Measurements from ENCODE around the gene RFX4. TPM values are rescaled to one million over a fixed set of nuclear protein-coding genes. Genes with fewer than 3 reads are reported as not detected.
A peak's percentile ranks its signal among the peaks of the same experiment; 100 is the strongest.

RFX4 gene
- total and polyA plus RNA-seq, 2 donors = 0.05 to 0.23 TPM

DNA sequence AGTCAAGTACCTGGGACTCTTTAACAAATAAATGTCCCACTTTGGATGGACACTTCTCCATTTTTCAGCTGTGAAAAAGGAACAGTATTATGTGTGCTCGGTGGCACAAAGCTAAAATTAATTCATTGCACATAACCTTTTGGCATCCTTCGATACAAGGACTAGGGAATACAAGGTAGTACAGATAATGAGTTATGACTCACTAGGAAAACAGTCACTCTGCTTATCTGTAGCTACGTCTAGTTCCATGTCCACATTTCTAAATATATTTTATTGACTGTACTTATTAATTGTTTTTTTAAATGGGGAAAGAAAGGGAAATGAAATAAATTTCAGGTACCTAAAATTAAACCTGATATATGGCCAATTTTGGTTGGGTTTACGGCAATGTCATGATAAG is 156.5 kb downstream of the RFX4 start:
- H3K36me3 ChIP-seq (ENCODE audit: control insufficient read depth in 2 of 2, insufficient read depth in 2 of 2, low read length in 1 of 2) = no peaks in the 10 kb centered on the region
- H3K4me1 ChIP-seq (ENCODE audit: control insufficient read depth in 2 of 2, insufficient read depth in 2 of 2, low read length in 2 of 2) = no peaks in the 10 kb centered on the region
- peaks cover 0 to 4% of the 10 kb centered on the region in 2 donors for H3K27me3 ChIP-seq (ENCODE audit: control insufficient read depth in 2 of 2, insufficient read depth in 1 of 2, low read length in 1 of 2)
- WGBS = 89% methylated on average over 4 of the region's 4 CpGs
- H3K27ac ChIP-seq (ENCODE audit: low read depth in 1 of 2, low read length in 1 of 2) = no peak overlapping the region
- DNase-seq (ENCODE audit: low read depth in 6 of 9, low spot score in 9 of 9) = no peak
- H3K9me3 ChIP-seq (ENCODE audit: control insufficient read depth in 2 of 2, insufficient read depth in 1 of 2, low read length in 1 of 2) = no peaks in the 10 kb centered on the region
- H3K4me3 ChIP-seq (ENCODE audit: low read length in 2 of 2) = no peak overlapping the region

DNA sequence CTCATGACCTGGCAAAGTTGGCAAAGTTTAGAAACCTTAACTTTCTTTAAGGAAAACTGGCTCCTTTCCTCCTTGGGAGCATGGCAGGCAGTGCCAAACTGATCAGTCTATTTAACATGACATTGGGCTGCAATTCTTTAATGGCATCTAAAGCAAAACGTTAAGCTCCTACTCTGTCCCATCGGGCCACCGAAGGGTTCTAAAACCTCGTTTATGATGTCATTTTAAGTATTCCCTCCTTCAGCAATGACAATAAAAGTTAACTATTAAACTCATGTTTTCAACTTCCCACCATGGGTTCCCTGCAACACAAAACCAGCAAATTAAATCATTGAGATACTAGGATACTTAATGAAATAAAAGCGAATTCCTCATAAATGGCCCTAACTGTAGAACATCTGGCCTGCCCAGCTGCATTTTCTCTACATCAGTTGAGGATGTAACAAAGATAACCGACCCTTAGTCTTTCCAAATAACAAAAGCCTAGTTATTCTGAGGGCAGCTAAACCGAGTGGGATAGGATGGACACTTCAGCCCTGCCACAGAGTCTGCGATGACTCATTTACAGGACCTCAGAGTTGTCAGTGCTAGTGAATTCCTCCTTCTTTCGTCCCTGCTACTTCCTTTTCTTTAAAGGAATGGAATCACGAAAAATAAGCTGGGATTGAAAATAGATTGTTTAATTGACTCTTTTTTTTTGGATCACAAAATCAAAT is 157.2 kb downstream of the RFX4 start:
- Histone ChIP-seq H3K9me3 (ENCODE audit: control insufficient read depth in 2 of 2, insufficient read depth in 1 of 2, low read length in 1 of 2) (no peaks in the 10 kb centered on the region), H3K27ac (ENCODE audit: low read depth in 1 of 2, low read length in 1 of 2) (no peak overlapping the region), H3K4me3 (ENCODE audit: low read length in 2 of 2) (no peak overlapping the region), H3K36me3 (ENCODE audit: control insufficient read depth in 2 of 2, insufficient read depth in 2 of 2, low read length in 1 of 2) (no peaks in the 10 kb centered on the region), H3K4me1 (ENCODE audit: control insufficient read depth in 2 of 2, insufficient read depth in 2 of 2, low read length in 2 of 2) (no peaks in the 10 kb centered on the region), H3K27me3 (ENCODE audit: control insufficient read depth in 2 of 2, insufficient read depth in 1 of 2, low read length in 1 of 2) (peaks cover 0 to 4% of the 10 kb centered on the region in 2 donors)
- WGBS = 90% methylated on average over 10 of the region's 10 CpGs
- no peak for DNase-seq (ENCODE audit: low read depth in 6 of 9, low spot score in 9 of 9)

DNA sequence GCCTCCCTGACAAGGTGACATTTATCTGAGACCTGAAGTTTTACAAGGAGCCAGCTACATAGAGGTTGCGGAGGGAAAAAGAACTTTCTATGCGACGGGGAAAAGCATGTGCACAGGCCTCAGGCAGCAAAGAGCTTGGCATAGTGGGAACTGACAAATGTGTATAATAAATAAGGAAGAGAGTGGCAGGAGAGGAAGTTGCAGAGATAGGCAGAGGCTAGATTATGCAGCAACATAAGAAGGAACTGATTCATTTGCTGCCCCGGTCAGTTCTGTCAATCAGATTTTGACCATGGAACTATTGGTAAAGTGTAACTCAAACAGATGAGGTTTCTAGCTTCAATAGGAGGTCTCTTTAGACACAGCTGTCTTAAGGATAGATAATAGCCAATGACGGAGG is 158.0 kb downstream of the RFX4 start:
- no peaks in the 10 kb centered on the region for H3K4me1 ChIP-seq (ENCODE audit: control insufficient read depth in 2 of 2, insufficient read depth in 2 of 2, low read length in 2 of 2)
- H3K9me3 ChIP-seq (ENCODE audit: control insufficient read depth in 2 of 2, insufficient read depth in 1 of 2, low read length in 1 of 2) = no peaks in the 10 kb centered on the region
- H3K4me3 ChIP-seq (ENCODE audit: low read length in 2 of 2) = no peak overlapping the region
- DNase-seq (ENCODE audit: low read depth in 6 of 9, low spot score in 9 of 9) = no peak
- H3K27ac ChIP-seq (ENCODE audit: low read depth in 1 of 2, low read length in 1 of 2) = no peak overlapping the region
- peaks cover 0 to 4% of the 10 kb centered on the region in 2 donors for H3K27me3 ChIP-seq (ENCODE audit: control insufficient read depth in 2 of 2, insufficient read depth in 1 of 2, low read length in 1 of 2)
- H3K36me3 ChIP-seq (ENCODE audit: control insufficient read depth in 2 of 2, insufficient read depth in 2 of 2, low read length in 1 of 2) = no peaks in the 10 kb centered on the region
- 67% methylated on average over 5 of the region's 5 CpGs for WGBS

DNA sequence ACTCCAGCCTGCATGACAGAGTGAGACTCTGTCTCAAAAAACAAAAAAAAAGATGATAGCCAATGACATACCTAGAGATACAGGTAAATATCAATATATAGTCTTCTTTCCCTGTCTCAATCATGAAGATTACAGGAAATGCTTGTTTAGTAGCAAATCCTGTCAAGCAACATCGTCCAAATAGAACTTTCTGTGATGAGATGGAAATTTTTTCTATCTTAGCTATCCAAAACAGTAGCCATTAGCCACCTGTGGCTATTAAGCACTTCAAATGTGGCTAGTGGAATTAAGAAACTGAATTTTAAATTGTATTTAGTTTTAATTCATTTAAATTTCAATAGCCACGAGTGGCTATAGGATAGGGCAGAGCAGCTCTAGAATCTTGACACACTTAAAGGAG is 158.4 kb downstream of the RFX4 start:
- no peaks in the 10 kb centered on the region for H3K9me3 ChIP-seq (ENCODE audit: control insufficient read depth in 2 of 2, insufficient read depth in 1 of 2, low read length in 1 of 2)
- 92% methylated on average over 2 of the region's 2 CpGs for WGBS
- H3K4me3 ChIP-seq (ENCODE audit: low read length in 2 of 2) = no peak overlapping the region
- no peaks in the 10 kb centered on the region for H3K36me3 ChIP-seq (ENCODE audit: control insufficient read depth in 2 of 2, insufficient read depth in 2 of 2, low read length in 1 of 2)
- DNase-seq (ENCODE audit: low read depth in 6 of 9, low spot score in 9 of 9) = no peak
- no peak overlapping the region for H3K27ac ChIP-seq (ENCODE audit: low read depth in 1 of 2, low read length in 1 of 2)
- H3K27me3 ChIP-seq (ENCODE audit: control insufficient read depth in 2 of 2, insufficient read depth in 1 of 2, low read length in 1 of 2) = peaks cover 0 to 4% of the 10 kb centered on the region in 2 donors
- H3K4me1 ChIP-seq (ENCODE audit: control insufficient read depth in 2 of 2, insufficient read depth in 2 of 2, low read length in 2 of 2) = no peaks in the 10 kb centered on the region

DNA sequence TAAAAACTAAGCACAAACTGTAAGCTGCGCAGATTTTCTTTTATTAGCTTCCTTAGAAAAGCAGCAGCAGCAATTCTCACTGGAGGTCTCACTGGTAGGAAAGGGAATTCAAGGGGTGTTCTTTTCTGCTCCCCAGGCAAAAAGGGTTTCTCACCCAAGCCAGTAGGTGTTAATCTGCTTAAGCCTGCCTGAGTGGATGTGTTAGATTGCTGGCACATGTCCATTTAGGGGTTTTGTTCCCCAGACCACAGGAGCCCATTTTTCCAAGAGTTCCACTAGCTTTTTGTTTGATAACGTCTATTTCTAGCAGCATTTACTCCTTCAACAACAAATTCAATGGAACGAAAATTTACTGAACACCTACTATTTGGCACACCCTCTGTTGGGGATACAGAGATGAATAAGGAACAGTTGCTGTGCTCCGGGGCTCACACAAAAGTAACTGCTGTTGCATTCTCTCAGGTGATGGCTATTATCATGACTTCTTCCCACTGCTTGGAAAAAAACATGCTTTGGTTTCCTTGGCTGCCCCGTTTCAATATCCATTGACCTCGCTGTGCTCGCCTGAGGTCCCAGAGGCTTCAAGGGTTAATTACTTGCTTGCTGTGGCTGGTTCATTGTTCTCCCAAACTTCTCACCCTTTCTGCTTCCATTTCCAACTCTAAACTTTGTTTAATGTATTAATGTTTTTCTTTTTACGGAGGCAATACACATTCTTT is 160.6 kb downstream of the RFX4 start:
- no peaks in the 10 kb centered on the region for H3K9me3 ChIP-seq (ENCODE audit: control insufficient read depth in 2 of 2, insufficient read depth in 1 of 2, low read length in 1 of 2)
- WGBS = 71% methylated on average over 8 of the region's 8 CpGs
- peaks cover 5 to 15% of the 10 kb centered on the region in 2 donors for H3K4me1 ChIP-seq (ENCODE audit: control insufficient read depth in 2 of 2, insufficient read depth in 2 of 2, low read length in 2 of 2)
- no peaks in the 10 kb centered on the region for H3K36me3 ChIP-seq (ENCODE audit: control insufficient read depth in 2 of 2, insufficient read depth in 2 of 2, low read length in 1 of 2)
- no peak for DNase-seq (ENCODE audit: low read depth in 6 of 9, low spot score in 9 of 9)
- peaks cover 0 to 4% of the 10 kb centered on the region in 2 donors for H3K27me3 ChIP-seq (ENCODE audit: control insufficient read depth in 2 of 2, insufficient read depth in 1 of 2, low read length in 1 of 2)
- H3K4me3 ChIP-seq (ENCODE audit: low read length in 2 of 2) = no peak overlapping the region
- no peak overlapping the region for H3K27ac ChIP-seq (ENCODE audit: low read depth in 1 of 2, low read length in 1 of 2)

DNA sequence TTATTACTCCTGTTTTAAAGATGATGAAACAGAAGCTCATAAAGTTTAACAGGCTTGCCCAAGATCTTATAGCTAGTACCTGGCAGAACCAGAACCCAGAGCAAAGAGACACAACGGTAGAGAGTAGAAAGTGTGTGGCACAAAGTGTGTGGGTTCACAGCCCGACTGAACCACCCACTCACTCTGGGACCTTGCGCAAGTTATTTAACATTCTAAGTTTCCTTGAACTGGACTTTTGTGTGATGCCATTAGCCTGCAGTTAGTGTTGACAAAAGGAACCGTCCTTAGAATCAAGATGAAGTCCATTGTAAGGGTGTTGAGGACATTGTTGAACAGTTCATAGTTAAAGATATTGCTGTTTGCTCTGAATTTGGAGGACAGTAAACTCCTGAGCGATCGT is 161.8 kb downstream of the RFX4 start:
- H3K36me3 ChIP-seq (ENCODE audit: control insufficient read depth in 2 of 2, insufficient read depth in 2 of 2, low read length in 1 of 2) = no peaks in the 10 kb centered on the region
- H3K27me3 ChIP-seq (ENCODE audit: control insufficient read depth in 2 of 2, insufficient read depth in 1 of 2, low read length in 1 of 2) = peaks cover 0 to 4% of the 10 kb centered on the region in 2 donors
- H3K9me3 ChIP-seq (ENCODE audit: control insufficient read depth in 2 of 2, insufficient read depth in 1 of 2, low read length in 1 of 2) = no peaks in the 10 kb centered on the region
- 89% methylated on average over 6 of the region's 6 CpGs for WGBS
- DNase-seq (ENCODE audit: low read depth in 6 of 9, low spot score in 9 of 9) = no peak
- H3K27ac ChIP-seq (ENCODE audit: low read depth in 1 of 2, low read length in 1 of 2) = no peak overlapping the region
- H3K4me3 ChIP-seq (ENCODE audit: low read length in 2 of 2) = no peak overlapping the region
- peaks cover 7 to 19% of the 10 kb centered on the region in 2 donors for H3K4me1 ChIP-seq (ENCODE audit: control insufficient read depth in 2 of 2, insufficient read depth in 2 of 2, low read length in 2 of 2)

DNA sequence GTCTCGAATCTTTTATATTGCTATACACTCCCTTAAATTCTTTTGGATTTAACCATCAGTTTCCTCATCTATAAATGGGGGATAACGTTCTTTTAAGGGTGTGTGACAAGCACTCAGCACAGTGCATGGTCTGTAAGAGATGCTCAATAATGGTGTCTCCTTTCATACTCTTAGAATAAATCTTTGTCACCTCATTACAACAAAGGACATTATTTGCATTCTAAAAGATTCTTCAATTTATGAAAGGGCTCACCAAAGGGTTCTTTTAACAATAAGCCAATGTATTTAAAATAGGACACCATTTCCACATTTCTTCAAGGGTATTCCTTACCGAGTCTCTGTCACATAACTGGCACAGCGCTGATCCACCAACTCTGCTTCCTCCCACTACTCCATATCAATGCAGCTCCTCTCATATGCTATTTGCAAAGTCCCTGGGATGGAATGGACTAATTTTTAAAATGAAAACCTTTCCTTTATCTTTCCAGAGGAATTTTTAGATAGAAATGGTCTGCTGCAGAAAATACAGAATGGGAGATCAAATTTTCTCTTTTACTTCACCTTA is 162.5 kb downstream of the RFX4 start:
- 90% methylated on average over 4 of the region's 4 CpGs for WGBS
- no peak overlapping the region for H3K4me3 ChIP-seq (ENCODE audit: low read length in 2 of 2)

DNA sequence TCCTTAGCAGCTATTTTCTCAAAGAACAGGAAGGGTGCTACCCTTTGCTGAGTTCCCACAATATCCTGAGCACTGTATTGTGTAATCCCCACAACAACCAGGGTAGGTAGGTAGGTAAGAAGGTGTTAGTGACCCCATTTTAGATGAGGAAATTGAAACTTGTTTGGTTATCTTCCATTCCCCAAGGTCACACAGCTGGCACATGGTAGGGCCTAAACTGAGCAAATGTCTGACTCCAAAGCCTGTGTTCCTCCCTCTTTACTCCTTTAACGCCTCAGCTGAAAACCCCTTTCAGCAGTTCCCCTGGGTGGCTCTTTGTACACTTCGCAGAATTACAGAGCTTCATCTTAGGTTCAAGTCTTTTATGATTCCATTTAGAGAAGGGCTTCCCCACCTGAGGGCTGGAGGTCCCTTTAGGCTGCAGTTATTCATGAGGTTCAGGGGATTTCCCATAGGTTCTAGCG is 165.2 kb downstream of the RFX4 start:
- Histone ChIP-seq H3K9me3 (ENCODE audit: control insufficient read depth in 2 of 2, insufficient read depth in 1 of 2, low read length in 1 of 2) (peaks cover 0 to 9% of the 10 kb centered on the region in 2 donors), H3K36me3 (ENCODE audit: control insufficient read depth in 2 of 2, insufficient read depth in 2 of 2, low read length in 1 of 2) (no peaks in the 10 kb centered on the region), H3K27me3 (ENCODE audit: control insufficient read depth in 2 of 2, insufficient read depth in 1 of 2, low read length in 1 of 2) (peaks cover 0 to 2% of the 10 kb centered on the region in 2 donors), H3K4me3 (ENCODE audit: low read length in 2 of 2) (no peak overlapping the region), H3K4me1 (ENCODE audit: control insufficient read depth in 2 of 2, insufficient read depth in 2 of 2, low read length in 2 of 2) (peaks cover 7 to 24% of the 10 kb centered on the region in 2 donors), H3K27ac (ENCODE audit: low read depth in 1 of 2, low read length in 1 of 2) (peak overlapping the region; percentile 65 to 78)
- WGBS = 71% methylated on average over 3 of the region's 3 CpGs
- peak in 6 of 9 donors; percentile 56 to 84 (median 56) for DNase-seq (ENCODE audit: low read depth in 6 of 9, low spot score in 9 of 9)

More for the DNA sequence above, 162.5 kb downstream of the RFX4 start:
- Histone ChIP-seq H3K36me3 (ENCODE audit: control insufficient read depth in 2 of 2, insufficient read depth in 2 of 2, low read length in 1 of 2) (no peaks in the 10 kb centered on the region), H3K4me1 (ENCODE audit: control insufficient read depth in 2 of 2, insufficient read depth in 2 of 2, low read length in 2 of 2) (peaks cover 7 to 19% of the 10 kb centered on the region in 2 donors), H3K27ac (ENCODE audit: low read depth in 1 of 2, low read length in 1 of 2) (no peak overlapping the region), H3K9me3 (ENCODE audit: control insufficient read depth in 2 of 2, insufficient read depth in 1 of 2, low read length in 1 of 2) (no peaks in the 10 kb centered on the region), H3K27me3 (ENCODE audit: control insufficient read depth in 2 of 2, insufficient read depth in 1 of 2, low read length in 1 of 2) (peaks cover 0 to 2% of the 10 kb centered on the region in 2 donors)
- no peak for DNase-seq (ENCODE audit: low read depth in 6 of 9, low spot score in 9 of 9)

DNA sequence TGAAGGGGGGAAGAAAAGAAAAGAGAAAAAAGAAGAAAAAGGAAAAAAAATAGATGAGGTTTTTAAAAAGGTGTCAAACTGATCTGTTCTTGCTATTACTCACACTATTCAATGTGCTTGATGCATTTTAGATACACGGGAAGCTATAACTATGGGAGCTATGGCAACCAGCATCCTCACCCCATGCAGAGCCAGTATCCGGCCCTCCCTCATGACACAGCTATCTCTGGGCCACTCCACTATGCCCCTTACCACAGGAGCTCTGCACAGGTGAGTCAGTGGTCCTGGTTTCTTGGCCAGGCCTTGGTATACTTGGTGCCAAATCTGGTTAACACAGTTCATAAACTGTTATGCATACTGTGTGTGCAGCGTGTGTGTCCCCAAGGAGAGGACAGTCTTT is 167.7 kb downstream of the RFX4 start:
- Histone ChIP-seq H3K27ac (ENCODE audit: low read depth in 1 of 2, low read length in 1 of 2) (no peak overlapping the region), H3K4me3 (ENCODE audit: low read length in 2 of 2) (no peak overlapping the region), H3K27me3 (ENCODE audit: control insufficient read depth in 2 of 2, insufficient read depth in 1 of 2, low read length in 1 of 2) (no peaks in the 10 kb centered on the region), H3K9me3 (ENCODE audit: control insufficient read depth in 2 of 2, insufficient read depth in 1 of 2, low read length in 1 of 2) (peaks cover 0 to 9% of the 10 kb centered on the region in 2 donors), H3K4me1 (ENCODE audit: control insufficient read depth in 2 of 2, insufficient read depth in 2 of 2, low read length in 2 of 2) (peaks cover 11 to 41% of the 10 kb centered on the region in 2 donors), H3K36me3 (ENCODE audit: control insufficient read depth in 2 of 2, insufficient read depth in 2 of 2, low read length in 1 of 2) (no peaks in the 10 kb centered on the region)
- 98% methylated on average over 3 of the region's 3 CpGs for WGBS
- DNase-seq (ENCODE audit: low read depth in 6 of 9, low spot score in 9 of 9) = no peak
